Dermis lymphatic vessel endothelial cell (primary cell): ENCODE measurements around the gene MPLKIP. TPM values are rescaled to one million over a fixed set of nuclear protein-coding genes. Genes with fewer than 3 reads are reported as not detected.

Experiments
- total RNA-seq: library from RNA; depleted of rRNA; stranded (reverse); fragments of >200 nt; gene quantifications from 2 replicates; pipeline ENCODE4 v1.2.1, GENCODE V29; 2014

Gene MPLKIP
- 18.4 and 20.3 TPM in 2 replicates for total RNA-seq

GRCh38 chr7:40134428-40135316, at the start of gene MPLKIP, which contains the start of gene SUGCT:
TSS of gene MPLKIP (minus strand) at chr7:40134622. CDS start at chr7:40134567, 55 bp downstream.
TSS of gene SUGCT (plus strand) at chr7:40135005.

Other genes with a start within 250 kb of the MPLKIP start
- gene CDK13, start 184.4 kb downstream of the MPLKIP start, total RNA-seq = 33.1 and 42.5 TPM in 2 replicates
- 0.65 and 1.5 TPM in 2 replicates for gene SUGCT, start 383 bp upstream of the MPLKIP start, total RNA-seq